LNCAP (cell line): ENCODE data around the gene SUMO1.

Experiments
- CTCF ChIP-seq: fragments of 450-650 bp; IDR thresholded peaks from 2 replicates; pipeline ENCODE4 v1.5.1; 2017; ENCODE audit warnings: mild to moderate bottlenecking

Gene SUMO1

GRCh38 chr2:202265467-202266277 lies 27.3 kb upstream of the SUMO1 start, which contains the start of gene NOP58:
NOP58 (plus strand) TSS chr2:202265763; CDS start chr2:202265942, 179 bp downstream.
- no peak for TF ChIP-seq CTCF

GRCh38 chr2:202261531-202261930 lies 23.1 kb upstream of the SUMO1 start:
- no peak for TF ChIP-seq CTCF

- no peak for TF ChIP-seq CTCF
Observed at GRCh38 chr2:202251494-202251893, 13.1 kb upstream of the SUMO1 start.

- no peak for TF ChIP-seq CTCF
Observed at GRCh38 chr2:202249521-202250253, 11.3 kb upstream of the SUMO1 start.

GRCh38 chr2:202237787-202238233 lies 587 bp downstream of the SUMO1 start:
- no peak for TF ChIP-seq CTCF

- no peak for TF ChIP-seq CTCF
Observed at GRCh38 chr2:202221873-202222272, 16.5 kb downstream of the SUMO1 start.

GRCh38 chr2:202215179-202215578 lies 23.2 kb downstream of the SUMO1 start:
- no peak for TF ChIP-seq CTCF
